Vagina (tissue), 2 donors: ENCODE data around the gene AGAP5.

Experiments
- CTCF ChIP-seq, 3 experiments: fragments of 450-650 bp in 2 of 3; fragments of 200-600 bp in 1 of 3; sonication (generic) in 1 of 3; IDR thresholded peaks; one replicate each; pipeline ENCODE4 v1.5.1; 2017 to 2019; ENCODE audit warnings: antibody characterized with exemption in 3 of 3, mild to moderate bottlenecking in 2 of 3, moderate library complexity in 2 of 3
- POLR2A ChIP-seq, 2 donors: fragments of 450-650 bp; IDR thresholded peaks; one replicate each; pipeline ENCODE4 v1.6.1; 2017; ENCODE audit warnings: antibody characterized with exemption in 2 of 2, mild to moderate bottlenecking in 2 of 2, moderate library complexity in 2 of 2
- POLR2AphosphoS5 ChIP-seq, 2 donors: sonication (generic); formaldehyde crosslinking; IDR thresholded peaks; one replicate each; pipeline ENCODE4 v1.9.0; 2017; ENCODE audit warnings: antibody characterized with exemption in 2 of 2, mild to moderate bottlenecking in 2 of 2, low read depth in 1 of 2; ENCODE audit not compliant: insufficient read depth in 1 of 2

- no peak for TF ChIP-seq CTCF (IDR thresholded peaks at IDR 0.05)
- no peak for TF ChIP-seq POLR2A (IDR thresholded peaks at IDR 0.05)
- TF ChIP-seq POLR2AphosphoS5 (IDR thresholded peaks at IDR 0.05; ENCODE audit: insufficient read depth in 1 of 2, low read depth in 1 of 2) = no peak
These were observed 63.5 kb downstream of the AGAP5 start for GRCh38 chr10:73634421-73634820.
